RWPE2 (cell line): ENCODE data around the gene PRDX4.
"Not testable (repeated sequence)": the region's sequence is repeated elsewhere in the genome, so short reads cannot be mapped to it uniquely, and the experiment has no call there.

Experiments used
- ATAC-seq: fragments of 200-7000 bp; cut with Tn5 transposase; 3 replicates; pipeline ENCODE4 v1.9.1; 2021; ENCODE audit warnings: low read depth
- DNase-seq: peaks from one replicate; pipeline ENCODE4 v3.0.0-alpha.2; 2020; ENCODE audit warnings: low spot score
- H3K27ac ChIP-seq: fragments of 450-650 bp; 2 replicates; pipeline ENCODE4 v1.5.1; 2017; ENCODE audit warnings: mild to moderate bottlenecking; ENCODE audit not compliant: poor library complexity, severe bottlenecking
- H3K27me3 ChIP-seq: fragments of 250-450 bp; sonication (Bioruptor Pico); 2 replicates; pipeline ENCODE4 v1.5.1; 2021; ENCODE audit warnings: mild to moderate bottlenecking, moderate library complexity; ENCODE audit not compliant: insufficient read depth, poor library complexity, severe bottlenecking
- H3K36me3 ChIP-seq: fragments of 250-450 bp; sonication (Bioruptor Pico); 2 replicates; pipeline ENCODE4 v1.5.1; 2020; ENCODE audit warnings: low read depth, mild to moderate bottlenecking, moderate library complexity
- H3K4me1 ChIP-seq: fragments of 250-450 bp; sonication (Bioruptor Pico); 2 replicates; pipeline ENCODE4 v1.5.1; 2021; ENCODE audit warnings: mild to moderate bottlenecking, moderate library complexity; ENCODE audit not compliant: insufficient read depth, poor library complexity, severe bottlenecking
- H3K4me3 ChIP-seq: fragments of 250-450 bp; sonication (Bioruptor Pico); 2 replicates; pipeline ENCODE4 v1.5.1; 2021; ENCODE audit warnings: mild to moderate bottlenecking, moderate library complexity; ENCODE audit not compliant: severe bottlenecking
- H3K9me3 ChIP-seq: fragments of 250-450 bp; sonication (Bioruptor Pico); 2 replicates; pipeline ENCODE4 v1.5.1; 2021; ENCODE audit warnings: mild to moderate bottlenecking, moderate library complexity; ENCODE audit not compliant: severe bottlenecking
- CTCF ChIP-seq: fragments of 450-650 bp; IDR thresholded peaks from one replicate; pipeline ENCODE4 v1.5.1; 2017; ENCODE audit warnings: mild to moderate bottlenecking, moderate library complexity; ENCODE audit not compliant: poor library complexity, severe bottlenecking

PRDX4 gene

GRCh38 chrX:23644744-23645143 lies 22.5 kb upstream of the PRDX4 start:
- no peaks in the 10 kb centered on the region for H3K36me3 ChIP-seq
- no peak for TF ChIP-seq CTCF
- H3K9me3 ChIP-seq = no peaks in the 10 kb centered on the region
- H3K27me3 ChIP-seq = no peaks in the 10 kb centered on the region
- no peaks in the 10 kb centered on the region for H3K4me1 ChIP-seq
- no peak overlapping the region for H3K4me3 ChIP-seq
- ATAC-seq (no peak), DNase-seq (no peak)
- H3K27ac ChIP-seq = no peak overlapping the region

- no peak for ATAC-seq
- Histone ChIP-seq H3K9me3 (no peaks in the 10 kb centered on the region), H3K4me3 (no peak overlapping the region), H3K27ac (peak overlapping the region; percentile 18), H3K36me3 (no peaks in the 10 kb centered on the region), H3K4me1 (peaks cover 9% of the 10 kb centered on the region), H3K27me3 (no peaks in the 10 kb centered on the region)
- DNase-seq = no peak
- no peak for TF ChIP-seq CTCF
Measured at GRCh38 chrX:23656091-23656490, 11.2 kb upstream of the PRDX4 start.

- H3K36me3 ChIP-seq = no peaks in the 10 kb centered on the region
- DNase-seq = no peak
- no peaks in the 10 kb centered on the region for H3K9me3 ChIP-seq
- no peak for TF ChIP-seq CTCF
- H3K4me3 ChIP-seq = no peak overlapping the region
- peaks cover 9% of the 10 kb centered on the region for H3K4me1 ChIP-seq
- no peaks in the 10 kb centered on the region for H3K27me3 ChIP-seq
- H3K27ac ChIP-seq = peak overlapping the region; percentile 18
- 0 out of 3 replicates have a peak, but pooled peaks have one; percentile 41 for ATAC-seq
Measured at GRCh38 chrX:23656684-23657083, 10.6 kb upstream of the PRDX4 start.

- Histone ChIP-seq H3K9me3 (no peaks in the 10 kb centered on the region), H3K27ac (no peak overlapping the region), H3K4me1 (peaks cover 9% of the 10 kb centered on the region), H3K4me3 (no peak overlapping the region), H3K36me3 (no peaks in the 10 kb centered on the region), H3K27me3 (no peaks in the 10 kb centered on the region)
- TF ChIP-seq CTCF = no peak
- DNase-seq (no peak), ATAC-seq (no peak)
Measured at GRCh38 chrX:23659339-23659738, 8.0 kb upstream of the PRDX4 start.

- not testable (repeated sequence) for H3K36me3 ChIP-seq, H3K27ac ChIP-seq, DNase-seq, H3K9me3 ChIP-seq, H3K4me1 ChIP-seq, ATAC-seq, H3K27me3 ChIP-seq, H3K4me3 ChIP-seq
Measured at GRCh38 chrX:23660083-23660765, 7.1 kb upstream of the PRDX4 start.
